ENCODE data around the gene ATAT1. TPM values are rescaled to one million over a fixed set of nuclear protein-coding genes. Genes with fewer than 3 reads are reported as not detected.

ATAT1 gene
- total and polyA plus RNA-seq, 2 of the 13 experiments (the other 11 are each of a cell fraction or from before 2014, with no cell fraction given): 9.2 to 23.6 TPM

DNA sequence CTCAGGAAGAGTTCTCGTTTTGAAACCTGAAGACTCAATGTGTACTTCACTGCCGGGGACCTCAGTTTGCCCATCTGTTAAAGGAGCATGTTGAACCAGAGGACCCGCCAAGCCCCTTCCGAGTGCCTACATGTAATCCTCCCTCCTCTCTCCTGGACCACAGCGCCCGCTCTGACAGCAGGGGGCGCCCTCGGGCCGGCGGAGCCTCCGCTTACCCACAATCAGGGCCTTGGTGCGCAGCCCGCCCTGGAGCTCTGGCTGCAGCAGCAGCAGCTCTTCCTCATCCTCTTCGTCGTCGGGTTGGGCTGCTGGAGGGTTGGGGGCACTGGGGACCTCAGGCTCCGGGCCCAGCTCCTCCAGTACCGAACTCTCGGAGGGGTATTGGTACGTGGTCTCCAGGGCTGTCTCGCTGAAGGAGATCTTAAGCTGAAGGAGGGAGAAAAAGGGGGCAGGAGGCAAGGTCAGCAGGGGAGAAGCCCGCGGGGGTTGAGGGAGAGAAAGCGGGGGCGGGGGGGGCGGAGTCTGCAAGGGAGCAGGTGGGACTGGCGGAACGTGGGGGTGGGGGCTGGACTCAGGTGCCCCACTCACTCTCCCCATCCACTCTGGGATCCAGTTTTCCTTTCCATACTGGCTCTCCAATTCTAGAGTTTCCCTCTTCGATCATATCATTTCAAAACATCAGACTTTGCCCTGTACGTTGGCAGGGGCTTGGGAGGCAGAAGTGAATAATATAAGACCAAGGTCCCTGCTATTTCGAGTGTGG is 52.5 kb downstream of the ATAT1 start (continued):
- no peak for TF ChIP-seq SKIL (CRISPR knock-in tag; IDR thresholded peaks at IDR 0.05; ENCODE audit: borderline replicate concordance)
- no peak for TF ChIP-seq ZNF253 (CRISPR knock-in tag; IDR thresholded peaks at IDR 0.05; ENCODE audit: borderline replicate concordance)
- TF ChIP-seq, protein P1, sequence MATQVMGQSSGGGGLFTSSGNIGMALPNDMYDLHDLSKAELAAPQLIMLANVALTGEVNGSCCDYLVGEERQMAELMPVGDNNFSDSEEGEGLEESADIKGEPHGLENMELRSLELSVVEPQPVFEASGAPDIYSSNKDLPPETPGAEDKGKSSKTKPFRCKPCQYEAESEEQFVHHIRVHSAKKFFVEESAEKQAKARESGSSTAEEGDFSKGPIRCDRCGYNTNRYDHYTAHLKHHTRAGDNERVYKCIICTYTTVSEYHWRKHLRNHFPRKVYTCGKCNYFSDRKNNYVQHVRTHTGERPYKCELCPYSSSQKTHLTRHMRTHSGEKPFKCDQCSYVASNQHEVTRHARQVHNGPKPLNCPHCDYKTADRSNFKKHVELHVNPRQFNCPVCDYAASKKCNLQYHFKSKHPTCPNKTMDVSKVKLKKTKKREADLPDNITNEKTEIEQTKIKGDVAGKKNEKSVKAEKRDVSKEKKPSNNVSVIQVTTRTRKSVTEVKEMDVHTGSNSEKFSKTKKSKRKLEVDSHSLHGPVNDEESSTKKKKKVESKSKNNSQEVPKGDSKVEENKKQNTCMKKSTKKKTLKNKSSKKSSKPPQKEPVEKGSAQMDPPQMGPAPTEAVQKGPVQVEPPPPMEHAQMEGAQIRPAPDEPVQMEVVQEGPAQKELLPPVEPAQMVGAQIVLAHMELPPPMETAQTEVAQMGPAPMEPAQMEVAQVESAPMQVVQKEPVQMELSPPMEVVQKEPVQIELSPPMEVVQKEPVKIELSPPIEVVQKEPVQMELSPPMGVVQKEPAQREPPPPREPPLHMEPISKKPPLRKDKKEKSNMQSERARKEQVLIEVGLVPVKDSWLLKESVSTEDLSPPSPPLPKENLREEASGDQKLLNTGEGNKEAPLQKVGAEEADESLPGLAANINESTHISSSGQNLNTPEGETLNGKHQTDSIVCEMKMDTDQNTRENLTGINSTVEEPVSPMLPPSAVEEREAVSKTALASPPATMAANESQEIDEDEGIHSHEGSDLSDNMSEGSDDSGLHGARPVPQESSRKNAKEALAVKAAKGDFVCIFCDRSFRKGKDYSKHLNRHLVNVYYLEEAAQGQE (IDR thresholded peaks at IDR 0.05; ENCODE audit: borderline replicate concordance in 1 of 2, low read depth in 1 of 2, low read length in 2 of 2): no peak
- TF ChIP-seq HMG20B (CRISPR knock-in tag; conservative IDR thresholded peaks at IDR 0.05): no peak
- TF ChIP-seq ZC3H4 (CRISPR knock-in tag; IDR thresholded peaks at IDR 0.05; ENCODE audit: borderline replicate concordance): no peak
- TF ChIP-seq, protein P2, sequence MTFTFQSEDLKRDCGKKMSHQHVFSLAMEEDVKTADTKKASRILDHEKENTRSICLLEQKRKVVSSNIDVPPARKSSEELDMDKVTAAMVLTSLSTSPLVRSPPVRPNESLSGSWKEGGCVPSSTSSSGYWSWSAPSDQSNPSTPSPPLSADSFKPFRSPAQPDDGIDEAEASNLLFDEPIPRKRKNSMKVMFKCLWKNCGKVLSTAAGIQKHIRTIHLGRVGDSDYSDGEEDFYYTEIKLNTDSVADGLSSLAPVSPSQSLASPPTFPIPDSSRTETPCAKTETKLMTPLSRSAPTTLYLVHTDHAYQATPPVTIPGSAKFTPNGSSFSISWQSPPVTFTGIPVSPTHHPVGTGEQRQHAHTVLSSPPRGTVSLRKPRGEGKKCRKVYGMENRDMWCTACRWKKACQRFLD (CRISPR knock-in tag; IDR thresholded peaks at IDR 0.05; ENCODE audit: borderline replicate concordance): no peak
